ENCODE measurements around the gene PPP1CB.
"Not testable (repeated sequence)": the region's sequence is repeated elsewhere in the genome, so short reads cannot be mapped to it uniquely, and the experiment has no call there.

The PPP1CB gene

GRCh38 chr2:28742619-28743018, 9.0 kb upstream of the PPP1CB start:
- not testable (repeated sequence) for H3K23ac ChIP-seq (ENCODE audit: low read depth, low read length, poor library complexity); H3K27ac ChIP-seq (replicated peaks; ENCODE audit: low read length); H3K18ac ChIP-seq (ENCODE audit: low read length); H3K4ac ChIP-seq (ENCODE audit: low read length); H3K9me3 ChIP-seq (replicated peaks in 1 of 2; ENCODE audit: control insufficient read depth in 2 of 2, insufficient read depth in 1 of 2, low read depth in 1 of 2, low read length in 2 of 2); H2BK120ac ChIP-seq (ENCODE audit: low read depth, low read length); H3K4me2 ChIP-seq (ENCODE audit: insufficient read depth, low read length, poor library complexity, severe bottlenecking); H4K8ac ChIP-seq (ENCODE audit: low read depth, low read length); H3K36me3 ChIP-seq (replicated peaks in 1 of 2; ENCODE audit: control insufficient read depth in 2 of 2, insufficient read depth in 2 of 2, low read length in 2 of 2); H4K91ac ChIP-seq (ENCODE audit: low read depth, low read length, poor library complexity); H2BK5ac ChIP-seq (ENCODE audit: low read length); H3K79me1 ChIP-seq (ENCODE audit: low read depth, low read length); H2BK12ac ChIP-seq (ENCODE audit: low read length); H2AK5ac ChIP-seq (ENCODE audit: low read depth, low read length); H2AFZ ChIP-seq (ENCODE audit: low read length); H3K14ac ChIP-seq (ENCODE audit: low read length); H3K4me1 ChIP-seq (ENCODE audit: control insufficient read depth in 2 of 2, insufficient read depth in 1 of 2, low read depth in 1 of 2, low read length in 2 of 2); H3K4me3 ChIP-seq (ENCODE audit: low read length in 2 of 2); H2BK15ac ChIP-seq (ENCODE audit: low read length); DNase-seq (ENCODE audit: low spot score); H3K9ac ChIP-seq (ENCODE audit: low read depth, low read length, poor library complexity); H3K27me3 ChIP-seq (ENCODE audit: control insufficient read depth in 3 of 3, insufficient read depth in 3 of 3, low read depth in 1 of 3, low read length in 3 of 3)
- WGBS, 2 donors (ENCODE audit: extremely low coverage in 2 of 2, insufficient read length in 2 of 2, insufficient replicate concordance in 1 of 2) = no CpG with 5 or more reads among the region's 6 CpGs

DNA sequence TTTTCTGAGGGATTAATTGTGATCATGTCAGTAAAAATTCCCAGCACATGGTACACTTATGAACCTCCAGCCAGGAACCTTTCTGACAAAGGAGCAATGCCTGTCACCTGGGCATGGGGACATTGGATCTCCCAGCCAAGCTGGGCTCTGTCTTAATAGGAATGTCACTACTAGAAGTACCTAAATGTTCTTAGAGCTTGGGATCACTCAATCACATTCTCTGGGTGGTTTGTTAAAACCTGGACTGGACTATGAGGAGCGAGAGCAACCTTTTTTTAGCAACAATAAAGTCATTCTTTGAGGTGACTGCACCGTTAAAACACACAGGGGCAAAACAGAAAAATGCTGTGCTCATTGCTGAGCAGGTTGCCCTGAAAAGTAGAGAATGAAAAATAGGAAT, 6.4 kb upstream of the PPP1CB start:
- Histone ChIP-seq H3K27me3 (ENCODE audit: control insufficient read depth in 3 of 3, insufficient read depth in 3 of 3, low read depth in 1 of 3, low read length in 3 of 3) (no peaks in the 10 kb centered on the region), H3K14ac (ENCODE audit: low read length) (no peak overlapping the region), H2AK5ac (ENCODE audit: low read depth, low read length) (no peak overlapping the region), H3K9ac (ENCODE audit: low read depth, low read length, poor library complexity) (no peak overlapping the region), H3K18ac (ENCODE audit: low read length) (no peak overlapping the region), H2BK5ac (ENCODE audit: low read length) (no peak overlapping the region), H3K79me1 (ENCODE audit: low read depth, low read length) (no peaks in the 10 kb centered on the region), H2BK120ac (ENCODE audit: low read depth, low read length) (no peak overlapping the region), H3K4ac (ENCODE audit: low read length) (no peak overlapping the region), H2BK12ac (ENCODE audit: low read length) (no peak overlapping the region), H3K4me3 (ENCODE audit: low read length in 2 of 2) (no peak overlapping the region), H4K8ac (ENCODE audit: low read depth, low read length) (no peak overlapping the region), H3K36me3 (replicated peaks in 1 of 2; ENCODE audit: control insufficient read depth in 2 of 2, insufficient read depth in 2 of 2, low read length in 2 of 2) (no peaks in the 10 kb centered on the region), H3K9me3 (replicated peaks in 1 of 2; ENCODE audit: control insufficient read depth in 2 of 2, insufficient read depth in 1 of 2, low read depth in 1 of 2, low read length in 2 of 2) (no peaks in the 10 kb centered on the region), H3K27ac (replicated peaks; ENCODE audit: low read length) (no peak overlapping the region), H3K23ac (ENCODE audit: low read depth, low read length, poor library complexity) (no peak overlapping the region), H2AFZ (ENCODE audit: low read length) (no peak overlapping the region), H2BK15ac (ENCODE audit: low read length) (no peak overlapping the region), H3K4me2 (ENCODE audit: insufficient read depth, low read length, poor library complexity, severe bottlenecking) (no peak overlapping the region), H4K91ac (ENCODE audit: low read depth, low read length, poor library complexity) (no peak overlapping the region), H3K4me1 (ENCODE audit: control insufficient read depth in 2 of 2, insufficient read depth in 1 of 2, low read depth in 1 of 2, low read length in 2 of 2) (peaks cover 0 to 4% of the 10 kb centered on the region in 2 donors)
- WGBS, 2 donors (ENCODE audit: extremely low coverage in 2 of 2, insufficient read length in 2 of 2, insufficient replicate concordance in 1 of 2) = no CpG with 5 or more reads among the region's 2 CpGs
- DNase-seq (ENCODE audit: low spot score) = no peak

- Histone ChIP-seq H3K4ac (ENCODE audit: low read length) (no peak overlapping the region), H3K9ac (ENCODE audit: low read depth, low read length, poor library complexity) (no peak overlapping the region), H3K36me3 (replicated peaks in 1 of 2; ENCODE audit: control insufficient read depth in 2 of 2, insufficient read depth in 2 of 2, low read length in 2 of 2) (no peaks in the 10 kb centered on the region), H3K23ac (ENCODE audit: low read depth, low read length, poor library complexity) (no peak overlapping the region), H3K4me3 (ENCODE audit: low read length in 2 of 2) (no peak overlapping the region), H3K27ac (replicated peaks; ENCODE audit: low read length) (no peak overlapping the region), H3K27me3 (ENCODE audit: control insufficient read depth in 3 of 3, insufficient read depth in 3 of 3, low read depth in 1 of 3, low read length in 3 of 3) (no peaks in the 10 kb centered on the region), H2BK120ac (ENCODE audit: low read depth, low read length) (no peak overlapping the region), H3K4me1 (ENCODE audit: control insufficient read depth in 2 of 2, insufficient read depth in 1 of 2, low read depth in 1 of 2, low read length in 2 of 2) (peaks cover 3 to 10% of the 10 kb centered on the region in 2 donors), H3K18ac (ENCODE audit: low read length) (no peak overlapping the region), H3K14ac (ENCODE audit: low read length) (no peak overlapping the region), H3K4me2 (ENCODE audit: insufficient read depth, low read length, poor library complexity, severe bottlenecking) (no peak overlapping the region), H2BK15ac (ENCODE audit: low read length) (no peak overlapping the region), H2AK5ac (ENCODE audit: low read depth, low read length) (no peak overlapping the region), H4K8ac (ENCODE audit: low read depth, low read length) (no peak overlapping the region), H3K79me1 (ENCODE audit: low read depth, low read length) (no peaks in the 10 kb centered on the region), H2AFZ (ENCODE audit: low read length) (no peak overlapping the region), H4K91ac (ENCODE audit: low read depth, low read length, poor library complexity) (no peak overlapping the region), H3K9me3 (replicated peaks in 1 of 2; ENCODE audit: control insufficient read depth in 2 of 2, insufficient read depth in 1 of 2, low read depth in 1 of 2, low read length in 2 of 2) (no peaks in the 10 kb centered on the region), H2BK12ac (ENCODE audit: low read length) (no peak overlapping the region), H2BK5ac (ENCODE audit: low read length) (no peak overlapping the region)
- no peak for DNase-seq (ENCODE audit: low spot score)
- no CpG with 5 or more reads among the region's 4 CpGs for WGBS, 2 donors (ENCODE audit: extremely low coverage in 2 of 2, insufficient read length in 2 of 2, insufficient replicate concordance in 1 of 2)
These were observed 5.8 kb upstream of the PPP1CB start for GRCh38 chr2:28745876-28746275.

GRCh38 chr2:28746429-28747111, 5.1 kb upstream of the PPP1CB start:
- no peak overlapping the region for H3K14ac ChIP-seq (ENCODE audit: low read length)
- H3K9me3 ChIP-seq (replicated peaks in 1 of 2; ENCODE audit: control insufficient read depth in 2 of 2, insufficient read depth in 1 of 2, low read depth in 1 of 2, low read length in 2 of 2) = no peaks in the 10 kb centered on the region
- WGBS, 2 donors (ENCODE audit: extremely low coverage in 2 of 2, insufficient read length in 2 of 2, insufficient replicate concordance in 1 of 2) = no CpG with 5 or more reads among the region's 3 CpGs
- H3K4me2 ChIP-seq (ENCODE audit: insufficient read depth, low read length, poor library complexity, severe bottlenecking) = no peak overlapping the region
- no peak overlapping the region for H2BK15ac ChIP-seq (ENCODE audit: low read length)
- no peak overlapping the region for H2BK12ac ChIP-seq (ENCODE audit: low read length)
- H4K8ac ChIP-seq (ENCODE audit: low read depth, low read length) = no peak overlapping the region
- no peak overlapping the region for H3K27ac ChIP-seq (replicated peaks; ENCODE audit: low read length)
- H2BK120ac ChIP-seq (ENCODE audit: low read depth, low read length) = no peak overlapping the region
- no peak overlapping the region for H2AFZ ChIP-seq (ENCODE audit: low read length)
- H2AK5ac ChIP-seq (ENCODE audit: low read depth, low read length) = no peak overlapping the region
- H3K4ac ChIP-seq (ENCODE audit: low read length) = no peak overlapping the region
- H3K9ac ChIP-seq (ENCODE audit: low read depth, low read length, poor library complexity) = no peak overlapping the region
- no peak for DNase-seq (ENCODE audit: low spot score)
- H3K27me3 ChIP-seq (ENCODE audit: control insufficient read depth in 3 of 3, insufficient read depth in 3 of 3, low read depth in 1 of 3, low read length in 3 of 3) = no peaks in the 10 kb centered on the region
- H3K4me1 ChIP-seq (ENCODE audit: control insufficient read depth in 2 of 2, insufficient read depth in 1 of 2, low read depth in 1 of 2, low read length in 2 of 2) = peaks cover 4 to 11% of the 10 kb centered on the region in 2 donors
- no peak overlapping the region for H3K18ac ChIP-seq (ENCODE audit: low read length)
- no peak overlapping the region for H2BK5ac ChIP-seq (ENCODE audit: low read length)
- no peak overlapping the region for H3K23ac ChIP-seq (ENCODE audit: low read depth, low read length, poor library complexity)
- H3K4me3 ChIP-seq (ENCODE audit: low read length in 2 of 2) = no peak overlapping the region
- no peaks in the 10 kb centered on the region for H3K36me3 ChIP-seq (replicated peaks in 1 of 2; ENCODE audit: control insufficient read depth in 2 of 2, insufficient read depth in 2 of 2, low read length in 2 of 2)
- H3K79me1 ChIP-seq (ENCODE audit: low read depth, low read length) = no peaks in the 10 kb centered on the region
- no peak overlapping the region for H4K91ac ChIP-seq (ENCODE audit: low read depth, low read length, poor library complexity)
